GM13977 (cell line): ENCODE results near the gene STEAP1.
"Not testable (repeated sequence)": the region's sequence is repeated elsewhere in the genome, so short reads cannot be mapped to it uniquely, and the experiment has no call there.

Experiments
- DNase-seq: peaks from one replicate; pipeline ENCODE4 v3.0.0; 2012; ENCODE audit warnings: low spot score
- CTCF ChIP-seq: IDR thresholded peaks from 2 replicates; pipeline ENCODE4 v1.5.1; 2012; ENCODE audit warnings: mild to moderate bottlenecking, control low read depth; ENCODE audit not compliant: insufficient read depth; ENCODE audit errors: extremely low read depth, missing control alignments
- in situ Hi-C: fragments of 300-500 bp; cut with MboI; formaldehyde crosslinking; loops from one replicate; pipeline ENCODE4 v1.12.0; 2022; ENCODE audit warnings: low sequenced_read_pairs, low pct_unique_long_range_greater_than_20kb, mixed read lengths, inconsistent platforms; ENCODE audit not compliant: unreplicated experiment

The STEAP1 gene

GRCh38 chr7:90176195-90176594 is 21.9 kb downstream of the STEAP1 start:
- in situ Hi-C loops, result no loop called here
- DNase-seq, result no peak
- no peak for TF ChIP-seq CTCF

GRCh38 chr7:90178166-90178565 is 23.9 kb downstream of the STEAP1 start:
- no peak for TF ChIP-seq CTCF
- DNase-seq, result no peak
- in situ Hi-C loops, result no loop called here

- DNase-seq, result peak; percentile 26
- in situ Hi-C loops, result no loop called here
- no peak for TF ChIP-seq CTCF
Observed at GRCh38 chr7:90178679-90179278, 24.5 kb downstream of the STEAP1 start.

GRCh38 chr7:90180011-90180585 is 25.8 kb downstream of the STEAP1 start:
- in situ Hi-C loops, result no loop called here
- no peak for DNase-seq
- no peak for TF ChIP-seq CTCF

GRCh38 chr7:90180649-90181048 is 26.4 kb downstream of the STEAP1 start:
- in situ Hi-C loops, result no loop called here
- no peak for DNase-seq
- TF ChIP-seq CTCF, result no peak

GRCh38 chr7:90181485-90181884 is 27.2 kb downstream of the STEAP1 start:
- in situ Hi-C loops, result no loop called here
- no peak for DNase-seq
- no peak for TF ChIP-seq CTCF

GRCh38 chr7:90186290-90186689 is 32.0 kb downstream of the STEAP1 start:
- DNase-seq, in situ Hi-C loops: not testable (repeated sequence)
